ENCODE results near the gene IL34. TPM values are rescaled to one million over a fixed set of nuclear protein-coding genes. Genes with fewer than 3 reads are reported as not detected.

Gene IL34
- total RNA-seq, 1 experiment from 2014 or later: 4.4 TPM

GRCh38 chr16:70602831-70603230, 43.5 kb upstream of the IL34 start:
- no peak overlapping the region for H3K14ac ChIP-seq (ENCODE audit: insufficient read depth, low read length)
- H3K9me3 ChIP-seq (ENCODE audit: control insufficient read depth, low read depth, low read length): no peaks in the 10 kb centered on the region
- no peaks in the 10 kb centered on the region for H3K23me2 ChIP-seq (ENCODE audit: insufficient read length, low read depth, low read length, poor library complexity, severe bottlenecking)
- H2AFZ ChIP-seq (ENCODE audit: low read length): no peak overlapping the region
- H3K23ac ChIP-seq (ENCODE audit: insufficient read length, low read depth, low read length): no peak overlapping the region
- no peak overlapping the region for H2BK20ac ChIP-seq (ENCODE audit: low read depth, low read length, poor library complexity, severe bottlenecking)
- no peak overlapping the region for H2BK15ac ChIP-seq (ENCODE audit: low read depth, low read length)
- no peaks in the 10 kb centered on the region; the same call in 1 of the 2 replicates for H3K27me3 ChIP-seq (ENCODE audit: insufficient read depth, low read length)
- no peak overlapping the region for H4K91ac ChIP-seq (ENCODE audit: insufficient read length, low read depth, low read length)
- H3K9ac ChIP-seq (ENCODE audit: extremely low read depth, insufficient read length, low read length): no peak overlapping the region
- peaks cover 21% of the 10 kb centered on the region for H3K27me3 Mint-ChIP-seq (ENCODE audit: low read depth)
- no peak overlapping the region for H2BK120ac ChIP-seq (ENCODE audit: low read depth, low read length, poor library complexity, severe bottlenecking)
- H2AK5ac ChIP-seq (ENCODE audit: insufficient read length, low read length): no peak overlapping the region
- WGBS (ENCODE audit: extremely low coverage, insufficient read length, low lambda C conversion rate): no CpG with 5 or more reads among the region's 8 CpGs
- no peaks in the 10 kb centered on the region for H4K20me1 ChIP-seq (ENCODE audit: control insufficient read depth, insufficient read depth, insufficient read length)
- no peak overlapping the region for H3K56ac ChIP-seq (ENCODE audit: insufficient read length, low read depth, low read length)
- H3K4ac ChIP-seq (ENCODE audit: low read depth, low read length): no peak overlapping the region
- no peak overlapping the region for H2BK5ac ChIP-seq (ENCODE audit: insufficient read length, low read length)
- H3K9me3 Mint-ChIP-seq: no peaks in the 10 kb centered on the region
- no peak overlapping the region for H3K18ac ChIP-seq (ENCODE audit: insufficient read length, low read depth, low read length)
- no peak overlapping the region for H3K27ac Mint-ChIP-seq
- no peak overlapping the region for H3K4me2 ChIP-seq (ENCODE audit: insufficient read depth, insufficient read length, low read length)
- no peak overlapping the region for H3T11ph ChIP-seq (ENCODE audit: low read length)
- no peak overlapping the region for H4K5ac ChIP-seq (ENCODE audit: insufficient read length, low read depth, low read length)
- no peak overlapping the region for H3K27ac ChIP-seq (ENCODE audit: insufficient read length, low read depth, low read length)
- no peaks in the 10 kb centered on the region; a peak in 1 of 7 replicates for H3K36me3 Mint-ChIP-seq (ENCODE audit: insufficient read depth in 1 of 3, low read depth in 3 of 3)
- no peaks in the 10 kb centered on the region for H3K79me1 ChIP-seq (ENCODE audit: insufficient read depth, low read depth, low read length, poor library complexity, severe bottlenecking)
- no peaks in the 10 kb centered on the region for H3K4me1 ChIP-seq (ENCODE audit: insufficient read depth, low read length)
- no peak for DNase-seq
- H2BK12ac ChIP-seq (ENCODE audit: insufficient read length, low read depth, low read length): no peak overlapping the region
- TF ChIP-seq CTCF (conservative IDR thresholded peaks at IDR 0.05): no peak
- no peak overlapping the region for H4K8ac ChIP-seq (replicated peaks; ENCODE audit: insufficient read length, low read depth, low read length)
- 0 out of 4 replicates have a peak, but pooled peaks cover 3 to 6% of the 10 kb centered on the region in 2 experiments for H3K4me1 Mint-ChIP-seq
- no peak overlapping the region for H3K4me3 Mint-ChIP-seq
- no peaks in the 10 kb centered on the region; the same call in 1 of the 2 replicates for H3K79me2 ChIP-seq (ENCODE audit: insufficient read depth, low read length)

Data from H9 (cell line).